K562 (cell line): Measurements from ENCODE around the gene CFAP20DC. TPM values are rescaled to one million over a fixed set of nuclear protein-coding genes. Genes with fewer than 3 reads are reported as not detected.
A peak's percentile ranks its signal among the peaks of the same experiment; 100 is the strongest.

Experiments used
- BACH1 ChIP-seq: fragments of 200-800 bp; sonication (Bioruptor generic); IDR thresholded peaks from 2 replicates; pipeline ENCODE4 v1.6.1; 2016; ENCODE audit warnings: missing genetic modification characterization, missing compliant biosample characterization
- BRF1 ChIP-seq: IDR thresholded peaks from 3 replicates; pipeline ENCODE4 v1.6.1; 2011; ENCODE audit warnings: borderline replicate concordance, mild to moderate bottlenecking; ENCODE audit not compliant: insufficient read length; ENCODE audit errors: extremely low read depth
- CEBPG ChIP-seq, 3 experiments: fragments of 200-800 bp in 1 of 3; sonication (Bioruptor generic) in 1 of 3; sonication (generic) in 1 of 3; formaldehyde crosslinking in 1 of 3; IDR thresholded peaks in 2 of 3; conservative IDR thresholded peaks in 1 of 3; 2 replicates each; pipeline versions ENCODE4 v1.6.1 to v1.8.0; 2016 to 2022; ENCODE audit warnings: missing compliant biosample characterization in 2 of 3, missing genetic modification characterization in 2 of 3, mild to moderate bottlenecking in 1 of 3, missing genetic modification reagents in 1 of 3
- HNRNPLL ChIP-seq: fragments of 200-400 bp; formaldehyde crosslinking; IDR thresholded peaks from 2 replicates; pipeline ENCODE4 v1.6.1; 2017; ENCODE audit warnings: low read length, low read depth, mild to moderate bottlenecking; ENCODE audit not compliant: poor library complexity, severe bottlenecking
- KLF6 ChIP-seq: fragments of 250-450 bp; sonication (Bioruptor Pico); IDR thresholded peaks from 2 replicates; pipeline ENCODE4 v1.4.0; 2020; ENCODE audit warnings: mild to moderate bottlenecking, moderate library complexity, borderline replicate concordance
- LARP7 ChIP-seq: fragments of 450-650 bp; IDR thresholded peaks from 2 replicates; pipeline ENCODE4 v1.6.1; 2016
- LCOR ChIP-seq: sonication (generic); formaldehyde crosslinking; IDR thresholded peaks from 2 replicates; pipeline ENCODE4 v1.8.0; 2022; ENCODE audit warnings: mild to moderate bottlenecking, missing genetic modification reagents
- MBD2 ChIP-seq: sonication (generic); IDR thresholded peaks from 2 replicates; pipeline ENCODE4 v1.6.1; 2016; ENCODE audit warnings: low read depth, borderline replicate concordance
- MYBL2 ChIP-seq, 2 experiments: fragments of 450-650 bp in 1 of 2; sonication (generic) in 1 of 2; formaldehyde crosslinking in 1 of 2; IDR thresholded peaks; 2 replicates each; pipeline versions ENCODE4 v1.6.1 to v1.8.1; 2017 to 2022; ENCODE audit warnings: borderline replicate concordance in 1 of 2, inconsistent platforms in 1 of 2, low read depth in 1 of 2, mild to moderate bottlenecking in 1 of 2, missing genetic modification reagents in 1 of 2, moderate library complexity in 1 of 2
- POLR2B ChIP-seq: fragments of 450-650 bp; IDR thresholded peaks from 2 replicates; pipeline ENCODE4 v1.6.1; 2018; ENCODE audit warnings: low read depth; ENCODE audit not compliant: partially characterized antibody
- POLR3G ChIP-seq: IDR thresholded peaks from 2 replicates; pipeline ENCODE4 v1.6.1; 2011; ENCODE audit not compliant: insufficient read length, insufficient replicate concordance; ENCODE audit errors: extremely low read depth
- PTRF ChIP-seq: fragments of 450-650 bp; IDR thresholded peaks from 2 replicates; pipeline ENCODE4 v1.6.1; 2016; ENCODE audit warnings: mild to moderate bottlenecking, missing genetic modification characterization, missing compliant biosample characterization
- RAD51 ChIP-seq: fragments of 450-650 bp; IDR thresholded peaks from 2 replicates; pipeline ENCODE4 v1.7.1; 2016; ENCODE audit warnings: low read depth, mild to moderate bottlenecking, borderline replicate concordance
- ZC3H11A ChIP-seq: IDR thresholded peaks from 2 replicates; pipeline ENCODE4 v1.6.1; 2012; ENCODE audit warnings: low read depth, low read length, improper control_type of control experiment
- ZNF408 ChIP-seq: fragments of 250-450 bp; sonication (Bioruptor Pico); IDR thresholded peaks from 2 replicates; pipeline ENCODE4 v1.4.0; 2020; ENCODE audit warnings: low read depth, mild to moderate bottlenecking, moderate library complexity
- ZNF41 ChIP-seq: fragments of 250-450 bp; sonication (Bioruptor Pico); conservative IDR thresholded peaks from 2 replicates; pipeline ENCODE4 v1.4.0; 2020; ENCODE audit warnings: mild to moderate bottlenecking
- ZNF668 ChIP-seq: fragments of 250-450 bp; sonication (Bioruptor Pico); IDR thresholded peaks from 2 replicates; pipeline ENCODE4 v1.8.0; 2022; ENCODE audit warnings: mild to moderate bottlenecking, inconsistent platforms
- polyA plus RNA-seq, 8 experiments: library from polyadenylated mRNA; depleted of rRNA in 4 of 8; stranded (reverse) in 5 of 8; unstranded in 3 of 8; fragments of >200 nt; fragmentation: Nextera tagmentation in 2 of 8; fragmentation: Illumina TruSeq in 1 of 8; extraction: Ambion mirVana in 2 of 8; extraction: Trizol in 1 of 8; gene quantifications; 2 replicates each; pipeline versions ENCODE4 v1.2.1 to v1.2.3, GENCODE V29; 2011 to 2014; ENCODE audit warnings: inconsistent platforms in 1 of 8, missing spikeins in 1 of 8
- total RNA-seq, 7 experiments: library from RNA; depleted of rRNA in 6 of 7; stranded (reverse); fragments of >200 nt in 6 of 7; fragmentation: Illumina TruSeq in 2 of 7; extraction: Trizol in 2 of 7; gene quantifications; 2 replicates each; pipeline versions ENCODE4 v1.2.1 to v1.2.3, GENCODE V29; 2011 to 2021; ENCODE audit warnings: low replicate concordance in 1 of 7
- TF ChIP-seq, protein P1 (sequence below): fragments of 200-800 bp; sonication (Bioruptor generic); IDR thresholded peaks from 2 replicates; pipeline ENCODE4 v1.6.1; 2016; ENCODE audit warnings: missing genetic modification characterization, missing compliant biosample characterization
- TF ChIP-seq, protein P2 (sequence below): fragments of 250-450 bp; sonication (Bioruptor Pico); IDR thresholded peaks from 2 replicates; pipeline ENCODE4 v1.8.0; 2022; ENCODE audit warnings: moderate library complexity, mild to moderate bottlenecking, inconsistent platforms
- TF ChIP-seq, protein P3 (sequence below): fragments of 250-450 bp; sonication (Bioruptor Pico); IDR thresholded peaks from 2 replicates; pipeline ENCODE4 v1.4.0; 2020; ENCODE audit warnings: borderline replicate concordance
- TF ChIP-seq, protein P4 (sequence below): fragments of 250-450 bp; sonication (Bioruptor Pico); IDR thresholded peaks from 2 replicates; pipeline ENCODE4 v1.8.0; 2021; ENCODE audit warnings: moderate library complexity, mild to moderate bottlenecking, inconsistent platforms

The CFAP20DC gene
- total and polyA plus RNA-seq, 9 of the 15 experiments (the other 6 are each of a cell fraction or from before 2014, with no cell fraction given) = 1.6 to 5.9 (median 4.6) TPM

DNA sequence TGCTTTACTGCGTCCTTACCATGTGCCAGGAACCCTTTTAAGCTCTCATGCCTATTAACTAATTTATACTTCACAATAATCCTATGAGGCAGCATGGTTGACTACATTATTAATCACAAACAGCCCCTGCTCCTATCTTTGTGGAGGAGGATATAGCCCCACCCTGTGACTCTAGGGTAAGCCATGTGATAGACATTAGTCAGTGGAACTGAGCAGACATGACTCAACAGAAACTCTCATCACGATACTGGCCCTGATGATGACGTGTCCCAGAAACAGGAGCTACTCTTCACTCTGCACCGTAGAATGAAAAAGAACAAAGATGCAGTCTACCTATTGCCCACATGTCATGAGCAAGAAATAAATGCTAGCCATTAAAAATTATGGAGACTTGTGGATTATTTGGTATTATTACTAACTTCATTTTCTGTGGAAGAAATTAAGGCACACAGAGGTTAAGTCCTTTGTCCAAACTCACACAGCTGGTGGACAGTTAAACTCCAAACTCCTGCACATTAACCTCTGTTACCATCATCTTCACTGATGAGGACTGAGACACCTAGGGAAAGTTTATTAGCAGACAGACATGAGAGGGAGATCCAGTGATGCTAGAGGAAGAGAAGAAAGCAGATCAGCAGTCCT is 51.2 kb downstream of the CFAP20DC start (continued):
- TF ChIP-seq, protein P1, sequence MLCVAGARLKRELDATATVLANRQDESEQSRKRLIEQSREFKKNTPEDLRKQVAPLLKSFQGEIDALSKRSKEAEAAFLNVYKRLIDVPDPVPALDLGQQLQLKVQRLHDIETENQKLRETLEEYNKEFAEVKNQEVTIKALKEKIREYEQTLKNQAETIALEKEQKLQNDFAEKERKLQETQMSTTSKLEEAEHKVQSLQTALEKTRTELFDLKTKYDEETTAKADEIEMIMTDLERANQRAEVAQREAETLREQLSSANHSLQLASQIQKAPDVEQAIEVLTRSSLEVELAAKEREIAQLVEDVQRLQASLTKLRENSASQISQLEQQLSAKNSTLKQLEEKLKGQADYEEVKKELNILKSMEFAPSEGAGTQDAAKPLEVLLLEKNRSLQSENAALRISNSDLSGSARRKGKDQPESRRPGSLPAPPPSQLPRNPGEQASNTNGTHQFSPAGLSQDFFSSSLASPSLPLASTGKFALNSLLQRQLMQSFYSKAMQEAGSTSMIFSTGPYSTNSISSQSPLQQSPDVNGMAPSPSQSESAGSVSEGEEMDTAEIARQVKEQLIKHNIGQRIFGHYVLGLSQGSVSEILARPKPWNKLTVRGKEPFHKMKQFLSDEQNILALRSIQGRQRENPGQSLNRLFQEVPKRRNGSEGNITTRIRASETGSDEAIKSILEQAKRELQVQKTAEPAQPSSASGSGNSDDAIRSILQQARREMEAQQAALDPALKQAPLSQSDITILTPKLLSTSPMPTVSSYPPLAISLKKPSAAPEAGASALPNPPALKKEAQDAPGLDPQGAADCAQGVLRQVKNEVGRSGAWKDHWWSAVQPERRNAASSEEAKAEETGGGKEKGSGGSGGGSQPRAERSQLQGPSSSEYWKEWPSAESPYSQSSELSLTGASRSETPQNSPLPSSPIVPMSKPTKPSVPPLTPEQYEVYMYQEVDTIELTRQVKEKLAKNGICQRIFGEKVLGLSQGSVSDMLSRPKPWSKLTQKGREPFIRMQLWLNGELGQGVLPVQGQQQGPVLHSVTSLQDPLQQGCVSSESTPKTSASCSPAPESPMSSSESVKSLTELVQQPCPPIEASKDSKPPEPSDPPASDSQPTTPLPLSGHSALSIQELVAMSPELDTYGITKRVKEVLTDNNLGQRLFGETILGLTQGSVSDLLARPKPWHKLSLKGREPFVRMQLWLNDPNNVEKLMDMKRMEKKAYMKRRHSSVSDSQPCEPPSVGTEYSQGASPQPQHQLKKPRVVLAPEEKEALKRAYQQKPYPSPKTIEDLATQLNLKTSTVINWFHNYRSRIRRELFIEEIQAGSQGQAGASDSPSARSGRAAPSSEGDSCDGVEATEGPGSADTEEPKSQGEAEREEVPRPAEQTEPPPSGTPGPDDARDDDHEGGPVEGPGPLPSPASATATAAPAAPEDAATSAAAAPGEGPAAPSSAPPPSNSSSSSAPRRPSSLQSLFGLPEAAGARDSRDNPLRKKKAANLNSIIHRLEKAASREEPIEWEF (CRISPR knock-in tag) = no peak
- TF ChIP-seq POLR2B (no peak), HNRNPLL (no peak), ZNF408 (CRISPR knock-in tag) (no peak), ZNF41 (CRISPR knock-in tag) (no peak), KLF6 (CRISPR knock-in tag) (no peak), POLR3G (no peak), LCOR (CRISPR knock-in tag) (no peak), ZNF668 (CRISPR knock-in tag) (no peak), PTRF (no peak), ZC3H11A (no peak), BRF1 (no peak), MBD2 (no peak), BACH1 (tag) (peak; percentile 99), RAD51 (peak; percentile 50), CEBPG (CRISPR knock-in tag; IDR thresholded peaks at IDR 0.05) (no peak), CEBPG (tag; conservative IDR thresholded peaks at IDR 0.05 in 1 of 2, IDR thresholded peaks at IDR 0.05 in 1 of 2) (no peak), LARP7 (no peak), MYBL2 (IDR thresholded peaks at IDR 0.05; ENCODE audit: low read depth) (no peak), MYBL2 (CRISPR knock-in tag; IDR thresholded peaks at IDR 0.05; ENCODE audit: borderline replicate concordance) (no peak)
- TF ChIP-seq, protein P2, sequence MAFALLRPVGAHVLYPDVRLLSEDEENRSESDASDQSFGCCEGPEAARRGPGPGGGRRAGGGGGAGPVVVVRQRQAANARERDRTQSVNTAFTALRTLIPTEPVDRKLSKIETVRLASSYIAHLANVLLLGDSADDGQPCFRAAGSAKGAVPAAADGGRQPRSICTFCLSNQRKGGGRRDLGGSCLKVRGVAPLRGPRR = no peak
- TF ChIP-seq, protein P3, sequence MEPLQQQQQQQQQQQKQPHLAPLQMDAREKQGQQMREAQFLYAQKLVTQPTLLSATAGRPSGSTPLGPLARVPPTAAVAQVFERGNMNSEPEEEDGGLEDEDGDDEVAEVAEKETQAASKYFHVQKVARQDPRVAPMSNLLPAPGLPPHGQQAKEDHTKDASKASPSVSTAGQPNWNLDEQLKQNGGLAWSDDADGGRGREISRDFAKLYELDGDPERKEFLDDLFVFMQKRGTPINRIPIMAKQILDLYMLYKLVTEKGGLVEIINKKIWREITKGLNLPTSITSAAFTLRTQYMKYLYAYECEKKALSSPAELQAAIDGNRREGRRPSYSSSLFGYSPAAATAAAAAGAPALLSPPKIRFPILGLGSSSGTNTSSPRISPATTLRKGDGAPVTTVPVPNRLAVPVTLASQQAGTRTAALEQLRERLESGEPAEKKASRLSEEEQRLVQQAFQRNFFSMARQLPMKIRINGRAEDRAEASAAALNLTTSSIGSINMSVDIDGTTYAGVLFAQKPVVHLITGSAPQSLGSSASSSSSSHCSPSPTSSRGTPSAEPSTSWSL (CRISPR knock-in tag) = no peak
- TF ChIP-seq, protein P4, sequence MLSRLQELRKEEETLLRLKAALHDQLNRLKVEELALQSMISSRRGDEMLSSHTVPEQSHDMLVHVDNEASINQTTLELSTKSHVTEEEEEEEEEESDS (CRISPR knock-in tag) = no peak
